ENCODE measurements around the gene FGF1.
A peak's percentile ranks its signal among the peaks of the same experiment; 100 is the strongest.

FGF1 gene
- total RNA-seq, result 0 to 2.4 (median 0) reads per million in 17 experiments

DNA sequence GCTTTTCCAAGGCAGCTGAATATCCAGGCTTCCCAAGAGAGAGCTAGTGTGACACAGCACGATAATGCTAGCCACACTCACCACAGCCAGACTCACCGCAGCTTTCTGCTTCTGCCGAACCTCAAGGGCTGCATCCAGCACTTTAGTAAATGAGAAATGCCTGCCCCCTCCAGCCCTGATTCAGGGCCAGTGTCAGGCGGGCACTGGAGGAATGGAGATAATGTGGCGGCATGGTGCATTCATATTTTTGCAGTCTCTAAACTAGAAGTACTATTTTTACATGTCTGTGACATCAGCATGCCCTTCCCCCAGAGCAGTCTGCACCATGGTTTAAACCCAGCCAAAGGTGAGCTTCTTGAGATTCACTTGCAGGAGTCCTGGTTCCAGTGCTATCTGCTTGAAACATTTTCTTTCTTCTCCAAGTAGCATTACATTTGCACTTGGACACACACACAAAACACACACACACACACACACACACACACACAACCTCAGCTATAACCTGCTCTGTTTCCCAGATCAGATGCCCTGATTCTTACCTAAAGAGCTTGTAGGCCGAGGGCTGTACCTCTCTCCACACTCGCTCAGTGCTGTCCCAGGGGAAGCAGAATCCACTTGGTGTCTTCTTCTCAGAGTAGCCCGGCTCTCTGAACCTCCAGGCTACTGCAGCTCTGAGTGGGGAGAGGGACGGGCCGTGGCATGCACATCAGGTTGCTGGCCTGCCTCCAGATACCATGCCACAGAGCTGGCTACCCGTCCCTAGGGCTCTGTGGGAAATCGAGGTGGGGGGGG is at the start of gene FGF1:
Gene FGF1 (minus strand): TSS at position 673 of the 792 bp plus-strand sequence. CDS start 71,963 bp downstream, outside the sequence.
- DNase-seq, result no peak

GRCh38 chr5:142727735-142728047 is 41.8 kb upstream of the FGF1 start:
- DNase-seq, result no peak

GRCh38 chr5:142726188-142726731 is 40.4 kb upstream of the FGF1 start:
- peak in 3 of 4 experiments; percentile 35 to 78 (median 75) for DNase-seq

GRCh38 chr5:142725231-142726187 is 39.6 kb upstream of the FGF1 start:
- DNase-seq, result no peak

DNA sequence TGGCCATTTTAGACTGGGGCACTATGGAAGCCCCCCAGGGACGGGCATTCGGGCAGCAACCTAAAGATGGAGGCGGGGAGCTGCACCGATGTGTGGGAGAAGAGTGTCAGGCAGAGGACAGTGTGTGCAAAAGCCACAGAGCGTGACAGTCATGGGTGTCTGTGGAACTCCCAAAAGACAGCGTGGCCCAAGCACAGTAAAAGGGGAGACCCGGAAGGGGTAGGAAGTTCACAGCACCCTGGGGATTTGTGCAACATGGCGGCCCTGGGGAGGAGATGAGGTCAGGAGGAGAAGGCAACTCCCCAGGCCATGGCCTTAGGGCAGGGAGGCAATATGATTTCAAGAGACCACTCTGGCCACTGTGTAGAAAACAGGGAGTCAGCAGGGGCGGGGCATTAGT is 38.9 kb upstream of the FGF1 start:
- DNase-seq, result no peak

DNA sequence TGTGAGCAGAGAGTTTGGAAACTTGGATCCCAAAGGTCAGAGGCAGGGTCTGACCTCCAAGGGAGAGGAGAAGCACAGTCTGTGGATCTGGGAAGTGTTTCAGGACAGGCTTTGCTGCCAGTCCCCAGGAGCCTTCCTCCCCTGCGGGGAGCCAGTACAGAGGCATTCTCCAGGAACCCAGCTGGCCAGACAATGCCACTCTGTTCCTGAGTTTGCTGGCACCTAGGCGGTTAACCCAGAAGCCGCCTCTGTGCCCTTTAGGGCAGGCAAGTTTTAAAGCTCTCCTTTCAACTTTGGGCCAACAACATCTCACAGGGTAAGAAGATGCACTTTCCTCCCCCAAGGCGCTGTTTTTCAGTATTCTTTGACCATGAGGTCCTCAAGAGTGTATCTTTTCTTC is 37.0 kb upstream of the FGF1 start:
- DNase-seq, result no peak

GRCh38 chr5:142722146-142722545 is 36.3 kb upstream of the FGF1 start:
- no peak for DNase-seq

DNA sequence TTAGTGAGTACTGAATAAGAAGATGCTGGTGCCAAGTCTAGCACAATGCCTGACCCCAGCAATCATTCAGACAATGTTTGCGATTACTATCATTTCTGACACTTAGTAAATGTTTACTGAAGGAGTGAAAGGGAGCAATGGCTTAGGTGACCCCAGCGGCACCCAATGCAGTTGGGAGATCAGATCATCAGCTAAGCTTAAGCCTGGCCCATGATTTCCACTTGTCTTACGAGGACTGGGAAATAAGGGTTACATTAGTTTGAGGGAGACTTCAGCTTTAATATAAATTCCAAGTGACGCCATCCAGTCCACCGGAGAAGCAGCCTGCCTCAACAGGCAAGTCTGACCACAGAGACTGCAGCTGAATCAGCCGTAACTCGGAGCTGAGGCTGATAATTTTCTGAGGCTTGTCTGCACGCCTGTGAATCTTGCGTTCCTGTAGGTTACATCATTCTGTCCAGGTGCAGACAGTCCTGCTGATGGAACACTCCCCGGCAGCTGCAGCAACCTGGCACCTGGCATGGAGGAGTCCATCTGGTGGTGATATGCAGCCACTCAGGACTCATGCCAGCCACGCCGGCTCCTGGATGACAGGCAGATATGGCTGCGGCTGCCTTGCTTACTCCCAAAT is 34.9 kb upstream of the FGF1 start:
- DNase-seq, result no peak

DNA sequence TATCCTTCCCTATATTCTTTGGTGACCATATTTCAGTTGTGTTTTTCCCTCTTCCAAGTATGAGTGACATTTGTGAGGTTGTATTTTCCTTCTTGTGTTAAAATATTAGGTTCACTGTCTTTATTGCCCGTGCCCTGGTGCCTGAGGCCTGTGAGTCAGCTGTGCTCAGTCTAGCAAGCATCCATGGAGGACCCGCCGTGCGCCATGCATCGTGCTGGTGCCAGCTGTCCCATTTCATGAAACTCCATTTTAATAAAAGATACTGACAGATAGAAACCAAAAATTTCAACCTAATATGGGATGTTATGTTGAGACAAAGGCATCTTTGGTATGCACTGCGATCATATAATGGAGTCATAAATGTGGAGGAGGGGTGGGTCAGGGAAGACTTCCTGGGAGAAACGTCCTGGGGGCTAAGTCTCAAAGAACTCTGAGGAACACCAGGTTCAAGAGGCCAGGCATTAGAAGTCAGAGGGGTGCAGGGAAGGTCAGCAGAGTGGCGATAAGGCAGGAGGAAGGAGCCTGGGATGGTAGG is 34.0 kb upstream of the FGF1 start:
- no peak for DNase-seq

- DNase-seq, result peak; percentile 59 to 80 (median 74)
Observed at GRCh38 chr5:142717582-142718215, 31.8 kb upstream of the FGF1 start.

- DNase-seq, result peak; percentile 38 to 69 (median 66)
Observed at GRCh38 chr5:142716963-142717362, 31.1 kb upstream of the FGF1 start.

GRCh38 chr5:142715291-142715690 is 29.4 kb upstream of the FGF1 start:
- DNase-seq, result no peak

GRCh38 chr5:142713121-142713706 is 27.3 kb upstream of the FGF1 start:
- peak; percentile 93 to 96 (median 94) for DNase-seq

GRCh38 chr5:142703153-142703552 is 17.3 kb upstream of the FGF1 start:
- no peak for DNase-seq

GRCh38 chr5:142701673-142702311 is 15.9 kb upstream of the FGF1 start:
- no peak for DNase-seq

- no peak for DNase-seq
Observed at GRCh38 chr5:142700566-142700965, 14.7 kb upstream of the FGF1 start.

- DNase-seq, result peak; percentile 89 to 93 (median 90)
Observed at GRCh38 chr5:142699184-142699720, 13.4 kb upstream of the FGF1 start.

- no peak for DNase-seq
Observed at GRCh38 chr5:142698447-142699183, 12.7 kb upstream of the FGF1 start.

DNA sequence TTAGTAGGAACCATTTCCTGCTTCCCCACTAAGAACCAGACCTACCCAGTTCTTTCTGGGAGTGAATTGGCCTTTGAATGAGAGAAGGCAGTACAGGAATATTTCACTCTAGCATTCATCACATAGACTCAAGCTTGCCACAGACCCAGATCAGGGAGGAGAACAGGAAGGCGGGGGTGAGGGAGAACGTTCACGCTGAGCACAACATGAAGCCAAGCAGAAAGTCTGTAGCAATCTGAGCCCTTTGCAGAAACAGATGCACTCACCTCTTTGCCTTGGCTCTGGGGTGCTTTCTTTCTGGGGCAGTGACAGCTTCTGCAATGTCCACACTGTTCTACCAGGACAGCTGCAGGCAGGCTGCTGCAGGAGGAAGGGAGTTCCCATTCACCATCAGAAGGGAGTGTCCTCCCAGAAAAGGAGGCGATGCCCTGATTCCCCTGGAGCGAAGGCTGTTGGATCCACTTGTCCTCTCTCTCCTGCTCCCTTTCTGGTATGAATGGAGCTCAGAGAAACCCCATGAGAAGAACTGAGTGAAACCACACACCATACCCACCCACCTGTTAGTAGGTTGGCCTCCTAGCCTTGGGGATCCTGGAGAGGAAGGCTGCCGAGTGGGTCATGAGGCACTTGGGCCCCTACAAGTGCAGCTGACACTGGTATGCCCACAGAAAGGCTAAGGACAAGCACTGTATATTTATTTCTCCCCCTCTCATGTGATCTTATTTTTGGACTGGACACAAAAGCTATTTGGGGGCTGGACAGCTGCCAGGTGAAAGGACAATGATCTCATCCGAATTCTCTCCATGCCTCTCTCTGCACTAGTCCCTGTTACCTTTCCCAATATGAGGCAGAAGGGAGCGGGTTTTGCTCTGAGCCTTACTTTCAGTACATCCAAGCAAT is 11.7 kb upstream of the FGF1 start:
- DNase-seq, result peak; percentile 47 to 67 (median 62)
